Activated CD4-positive, alpha-beta T cell treated with anti-CD3 and anti-CD28 coated beads, Interleukin-2, amount 50 U/mL, for 48 hours (primary cell): ENCODE measurements around the gene TMEM60.
"Not testable (repeated sequence)": the region's sequence is repeated elsewhere in the genome, so short reads cannot be mapped to it uniquely, and the experiment has no call there.

Experiments used
- DNase-seq, 2 experiments: peaks; one replicate each; pipeline ENCODE4 v3.0.0-alpha.2; 2020

Gene TMEM60

GRCh38 chr7:77811516-77812289, 13.5 kb upstream of the TMEM60 start:
- no peak for DNase-seq

- DNase-seq: no peak
Measured at GRCh38 chr7:77808517-77808916, 10.3 kb upstream of the TMEM60 start.

GRCh38 chr7:77806425-77806824, 8.2 kb upstream of the TMEM60 start:
- no peak for DNase-seq

- no peak for DNase-seq
Measured at GRCh38 chr7:77802557-77803405, 4.5 kb upstream of the TMEM60 start.

GRCh38 chr7:77800730-77801129, 2.5 kb upstream of the TMEM60 start:
- no peak for DNase-seq

- peak; percentile 18 to 31 for DNase-seq
Measured at GRCh38 chr7:77800158-77800557, 1.9 kb upstream of the TMEM60 start.

GRCh38 chr7:77799078-77799964, 1.1 kb upstream of the TMEM60 start:
- peak; percentile 30 to 32 for DNase-seq

GRCh38 chr7:77797734-77798393, 370 bp downstream of the TMEM60 start:
- no peak for DNase-seq

GRCh38 chr7:77796960-77797359, 1.3 kb downstream of the TMEM60 start:
- no peak for DNase-seq

- DNase-seq: no peak
Measured at GRCh38 chr7:77796109-77796508, 2.1 kb downstream of the TMEM60 start.

- DNase-seq: no peak
Measured at GRCh38 chr7:77794000-77794399, 4.2 kb downstream of the TMEM60 start.

- no peak for DNase-seq
Measured at GRCh38 chr7:77791956-77792355, 6.3 kb downstream of the TMEM60 start.

- DNase-seq: no peak
Measured at GRCh38 chr7:77791336-77791735, 6.9 kb downstream of the TMEM60 start.

- DNase-seq: no peak
Measured at GRCh38 chr7:77788327-77788902, 9.8 kb downstream of the TMEM60 start.

- no peak for DNase-seq
Measured at GRCh38 chr7:77786741-77787140, 11.5 kb downstream of the TMEM60 start.

- no peak for DNase-seq
Measured at GRCh38 chr7:77786018-77786417, 12.2 kb downstream of the TMEM60 start.

GRCh38 chr7:77784426-77784825, 13.8 kb downstream of the TMEM60 start:
- not testable (repeated sequence) for DNase-seq

- no peak for DNase-seq
Measured at GRCh38 chr7:77783545-77783944, 14.7 kb downstream of the TMEM60 start.

GRCh38 chr7:77783111-77783510, 15.1 kb downstream of the TMEM60 start:
- DNase-seq: no peak

- DNase-seq: no peak
Measured at GRCh38 chr7:77782383-77782782, 15.9 kb downstream of the TMEM60 start.

GRCh38 chr7:77778535-77778934, 19.7 kb downstream of the TMEM60 start:
- no peak for DNase-seq

- DNase-seq: no peak
Measured at GRCh38 chr7:77771901-77772300, 26.3 kb downstream of the TMEM60 start.
